Measurements from ENCODE around the gene NEDD9.

NEDD9 gene

GRCh38 chr6:11207199-11207968 lies 25.1 kb downstream of the NEDD9 start:
- H3K27me3 ChIP-seq (ENCODE audit: low read length) = no peaks in the 10 kb centered on the region
- H2AFZ ChIP-seq (ENCODE audit: low read depth, low read length, severe bottlenecking) = no peak overlapping the region
- H3K9me3 ChIP-seq (ENCODE audit: insufficient read depth, low read length) = no peaks in the 10 kb centered on the region
- H4K20me1 ChIP-seq (ENCODE audit: low read depth, low read length) = no peaks in the 10 kb centered on the region
- peaks cover 22% of the 10 kb centered on the region for H3K36me3 ChIP-seq (ENCODE audit: low read length)
- no peaks in the 10 kb centered on the region for H3K9me2 ChIP-seq (replicated peaks; ENCODE audit: insufficient read depth, low read length)
- H3K27ac ChIP-seq (ENCODE audit: low read depth, low read length) = no peak overlapping the region
- H3K4me3 ChIP-seq (ENCODE audit: insufficient read depth, low read length, poor library complexity, severe bottlenecking) = no peak overlapping the region
- TF ChIP-seq CTCF (IDR thresholded peaks at IDR 0.05; ENCODE audit: insufficient read depth, low read length, poor library complexity, severe bottlenecking) = no peak
- TF ChIP-seq EZH2phosphoT487 (conservative IDR thresholded peaks at IDR 0.05; ENCODE audit: low read length) = no peak
- H3F3A ChIP-seq (ENCODE audit: insufficient read depth) = no peaks in the 10 kb centered on the region; the same call in 1 of the 2 replicates
- H3K79me2 ChIP-seq (ENCODE audit: insufficient read depth, low read length) = no peaks in the 10 kb centered on the region
- H3K4me2 ChIP-seq (ENCODE audit: low read depth, low read length, poor library complexity, severe bottlenecking) = no peak overlapping the region
- H3K9ac ChIP-seq (ENCODE audit: low read length) = no peak overlapping the region

- Histone ChIP-seq H3K27me3 (ENCODE audit: low read length) (no peaks in the 10 kb centered on the region), H3K4me3 (ENCODE audit: insufficient read depth, low read length, poor library complexity, severe bottlenecking) (no peak overlapping the region), H3F3A (ENCODE audit: insufficient read depth) (no peaks in the 10 kb centered on the region; the same call in 1 of the 2 replicates), H3K9me2 (replicated peaks; ENCODE audit: insufficient read depth, low read length) (no peaks in the 10 kb centered on the region), H3K4me2 (ENCODE audit: low read depth, low read length, poor library complexity, severe bottlenecking) (no peak overlapping the region), H3K9me3 (ENCODE audit: insufficient read depth, low read length) (no peaks in the 10 kb centered on the region), H3K79me2 (ENCODE audit: insufficient read depth, low read length) (no peaks in the 10 kb centered on the region), H3K27ac (ENCODE audit: low read depth, low read length) (no peak overlapping the region), H3K9ac (ENCODE audit: low read length) (no peak overlapping the region), H2AFZ (ENCODE audit: low read depth, low read length, severe bottlenecking) (no peak overlapping the region), H3K36me3 (ENCODE audit: low read length) (peaks cover 19% of the 10 kb centered on the region), H4K20me1 (ENCODE audit: low read depth, low read length) (no peaks in the 10 kb centered on the region)
- TF ChIP-seq CTCF (IDR thresholded peaks at IDR 0.05; ENCODE audit: insufficient read depth, low read length, poor library complexity, severe bottlenecking) = no peak
- no peak for TF ChIP-seq EZH2phosphoT487 (conservative IDR thresholded peaks at IDR 0.05; ENCODE audit: low read length)
Measured at GRCh38 chr6:11206576-11206975, 25.9 kb downstream of the NEDD9 start.

GRCh38 chr6:11204794-11205366 lies 27.6 kb downstream of the NEDD9 start:
- no peaks in the 10 kb centered on the region for H4K20me1 ChIP-seq (ENCODE audit: low read depth, low read length)
- H3F3A ChIP-seq (ENCODE audit: insufficient read depth) = no peaks in the 10 kb centered on the region; the same call in 1 of the 2 replicates
- TF ChIP-seq CTCF (IDR thresholded peaks at IDR 0.05; ENCODE audit: insufficient read depth, low read length, poor library complexity, severe bottlenecking) = no peak
- no peak for TF ChIP-seq EZH2phosphoT487 (conservative IDR thresholded peaks at IDR 0.05; ENCODE audit: low read length)
- no peaks in the 10 kb centered on the region for H3K27me3 ChIP-seq (ENCODE audit: low read length)
- H3K9ac ChIP-seq (ENCODE audit: low read length) = no peak overlapping the region
- H2AFZ ChIP-seq (ENCODE audit: low read depth, low read length, severe bottlenecking) = no peak overlapping the region
- H3K79me2 ChIP-seq (ENCODE audit: insufficient read depth, low read length) = no peaks in the 10 kb centered on the region
- H3K4me3 ChIP-seq (ENCODE audit: insufficient read depth, low read length, poor library complexity, severe bottlenecking) = no peak overlapping the region
- no peak overlapping the region for H3K27ac ChIP-seq (ENCODE audit: low read depth, low read length)
- H3K9me3 ChIP-seq (ENCODE audit: insufficient read depth, low read length) = no peaks in the 10 kb centered on the region
- no peaks in the 10 kb centered on the region for H3K9me2 ChIP-seq (replicated peaks; ENCODE audit: insufficient read depth, low read length)
- no peak overlapping the region for H3K4me2 ChIP-seq (ENCODE audit: low read depth, low read length, poor library complexity, severe bottlenecking)
- H3K36me3 ChIP-seq (ENCODE audit: low read length) = peaks cover 18% of the 10 kb centered on the region; the same call in 1 of the 2 replicates

Data from SU-DHL-6 (cell line).